H1 (cell line): Measurements from ENCODE around the gene MYH10. TPM values are rescaled to one million over a fixed set of nuclear protein-coding genes. Genes with fewer than 3 reads are reported as not detected.

ENCODE experiments used
- CTCF ChIA-PET: fragments of 300-600 bp; sonication (Branson Sonifier 250); formaldehyde crosslinking; loops from one replicate; lab custom pipeline; 2021; ENCODE audit not compliant: partially characterized antibody; lab: Charles Lee
- POLR2A ChIA-PET: fragments of 300-600 bp; sonication (Branson Sonifier 250); formaldehyde crosslinking; loops from one replicate; lab custom pipeline; 2021; ENCODE audit warnings: inconsistent platforms; ENCODE audit not compliant: partially characterized antibody; lab: Charles Lee
- DNase-seq, 2 experiments: peaks; one replicate each; pipeline versions ENCODE4 v3.0.0 to v3.0.0-alpha.2; 2010 to 2022; ENCODE audit warnings: low spot score in 2 of 2, low read depth in 1 of 2, mixed read lengths in 1 of 2
- FAIRE-seq: peaks from 2 replicates; lab custom pipeline; 2011; peaks lifted over from hg19 to GRCh38; lab: Jason Lieb, UNC
- H2AFZ ChIP-seq: 2 replicates; pipeline ENCODE4 v1.8.1; 2012; ENCODE audit warnings: low read length, inconsistent platforms
- H2AK5ac ChIP-seq: 2 replicates; pipeline ENCODE4 v1.6.1; 2013; ENCODE audit warnings: low read depth, low read length
- H2BK120ac ChIP-seq: replicated peaks from 2 replicates; pipeline ENCODE3; 2013; ENCODE audit warnings: low read depth, low read length, inconsistent platforms
- H2BK12ac ChIP-seq: 2 replicates; pipeline ENCODE4 v1.6.1; 2013; ENCODE audit warnings: low read depth, low read length
- H2BK15ac ChIP-seq: 2 replicates; pipeline ENCODE4 v1.6.1; 2013; ENCODE audit warnings: low read length
- H2BK20ac ChIP-seq: 2 replicates; pipeline ENCODE4 v1.6.1; 2013; ENCODE audit warnings: low read length
- H2BK5ac ChIP-seq: 2 replicates; pipeline ENCODE4 v1.6.1; 2013; ENCODE audit warnings: low read depth, low read length
- H3K14ac ChIP-seq: 2 replicates; pipeline ENCODE4 v1.6.1; 2013; ENCODE audit warnings: inconsistent platforms; ENCODE audit not compliant: insufficient read length
- H3K18ac ChIP-seq: 2 replicates; pipeline ENCODE4 v1.6.1; 2013; ENCODE audit warnings: low read length; ENCODE audit errors: extremely low read depth
- H3K23ac ChIP-seq: 2 replicates; pipeline ENCODE4 v1.6.1; 2013; ENCODE audit warnings: inconsistent platforms; ENCODE audit not compliant: insufficient read length
- H3K23me2 ChIP-seq: 2 replicates; pipeline ENCODE4 v1.6.1; 2013; ENCODE audit warnings: low read depth, low read length
- H3K27ac ChIP-seq: 2 replicates; pipeline ENCODE4 v1.6.1; 2011; ENCODE audit warnings: low read depth, low read length, inconsistent platforms
- H3K27me3 ChIP-seq, 4 experiments: replicated peaks in 1 of 4; 1 replicate in 1 of 4; 2 replicates in 3 of 4; pipeline versions ENCODE4 v1.6.1 to v1.8.1; 2011 to 2013; ENCODE audit warnings: low read length in 3 of 4, mild to moderate bottlenecking in 3 of 4, inconsistent platforms in 2 of 4, mixed read lengths in 2 of 4, moderate library complexity in 1 of 4; ENCODE audit not compliant: control insufficient read depth in 3 of 4, insufficient read depth in 3 of 4; ENCODE audit errors: extremely low read depth in 1 of 4
- H3K36me3 ChIP-seq, 4 experiments: 2 replicates each; pipeline versions ENCODE4 v1.6.1 to v1.8.1; 2011 to 2013; ENCODE audit warnings: mild to moderate bottlenecking in 4 of 4, low read length in 3 of 4, moderate library complexity in 2 of 4, control low read depth in 1 of 4, inconsistent platforms in 1 of 4; ENCODE audit not compliant: insufficient read depth in 4 of 4, control insufficient read depth in 2 of 4
- H3K4ac ChIP-seq: replicated peaks from 2 replicates; pipeline ENCODE3; 2013; ENCODE audit warnings: low read length, low read depth, mixed read lengths, inconsistent platforms; ENCODE audit not compliant: insufficient read length
- H3K4me1 ChIP-seq, 4 experiments: replicated peaks in 1 of 4; 1 replicate in 1 of 4; 2 replicates in 3 of 4; pipeline versions ENCODE4 v1.6.1 to v1.8.1; 2011 to 2013; ENCODE audit warnings: low read length in 3 of 4, inconsistent platforms in 2 of 4, mixed read lengths in 1 of 4; ENCODE audit not compliant: insufficient read depth in 4 of 4, control insufficient read depth in 3 of 4
- H3K4me2 ChIP-seq, 2 experiments: 2 replicates each; pipeline versions ENCODE4 v1.6.1 to v1.8.1; 2011 to 2013; ENCODE audit warnings: low read depth in 2 of 2, low read length in 2 of 2, control low read depth in 1 of 2, inconsistent platforms in 1 of 2, mild to moderate bottlenecking in 1 of 2; ENCODE audit not compliant: insufficient read depth in 1 of 2
- H3K4me3 ChIP-seq, 4 experiments: fragments of 200-600, 300-600 bp in 1 of 4; sonication (generic), shearing (Covaris generic), sonication (Bioruptor Twin) in 1 of 4; 2 replicates each; pipeline versions ENCODE4 v1.5.1 to v1.8.1; 2011 to 2016; ENCODE audit warnings: low read length in 4 of 4, low read depth in 3 of 4, control low read depth in 2 of 4, inconsistent platforms in 2 of 4, mild to moderate bottlenecking in 2 of 4, mixed read lengths in 1 of 4, moderate library complexity in 1 of 4; ENCODE audit not compliant: insufficient read depth in 2 of 4; ENCODE audit errors: extremely low read depth in 1 of 4
- H3K56ac ChIP-seq: replicated peaks from 2 replicates; pipeline ENCODE3; 2013; ENCODE audit warnings: low read depth, mild to moderate bottlenecking, mixed read lengths, low read length, inconsistent platforms; ENCODE audit not compliant: insufficient read length
- H3K79me1 ChIP-seq: 2 replicates; pipeline ENCODE4 v1.6.1; 2013; ENCODE audit warnings: low read depth, low read length, control low read depth
- H3K79me2 ChIP-seq, 2 experiments: 2 replicates each; pipeline versions ENCODE4 v1.6.1 to v1.8.1; 2012 to 2013; ENCODE audit warnings: low read length in 2 of 2, mild to moderate bottlenecking in 2 of 2, inconsistent platforms in 1 of 2; ENCODE audit not compliant: insufficient read depth in 2 of 2, control insufficient read depth in 1 of 2
- H3K9ac ChIP-seq, 4 experiments: replicated peaks in 1 of 4; 1 replicate in 1 of 4; 2 replicates in 3 of 4; pipeline versions ENCODE4 v1.6.1 to v1.8.1; 2011 to 2013; ENCODE audit warnings: low read depth in 3 of 4, low read length in 3 of 4, control low read depth in 2 of 4, mild to moderate bottlenecking in 2 of 4, moderate library complexity in 2 of 4, inconsistent platforms in 1 of 4; ENCODE audit errors: extremely low read depth in 1 of 4
- H3K9me3 ChIP-seq, 2 experiments: 2 replicates each; pipeline versions ENCODE4 v1.6.1 to v1.8.1; 2012 to 2013; ENCODE audit warnings: mild to moderate bottlenecking in 2 of 2, moderate library complexity in 2 of 2, control low read depth in 1 of 2, inconsistent platforms in 1 of 2, low read depth in 1 of 2, low read length in 1 of 2, mixed read lengths in 1 of 2; ENCODE audit not compliant: insufficient read depth in 2 of 2
- H4K20me1 ChIP-seq, 2 experiments: replicated peaks in 1 of 2; 2 replicates each; pipeline versions ENCODE3 to v1.8.1; 2011 to 2013; ENCODE audit warnings: inconsistent platforms in 2 of 2, low read length in 2 of 2, mild to moderate bottlenecking in 1 of 2; ENCODE audit not compliant: insufficient read depth in 2 of 2, control insufficient read depth in 1 of 2
- H4K5ac ChIP-seq: 2 replicates; pipeline ENCODE4 v1.6.1; 2013; ENCODE audit warnings: low read length, low read depth, mixed read lengths, inconsistent platforms; ENCODE audit not compliant: insufficient read length
- H4K8ac ChIP-seq: 2 replicates; pipeline ENCODE4 v1.8.0; 2013; ENCODE audit warnings: mild to moderate bottlenecking, moderate library complexity, low read length, inconsistent platforms; ENCODE audit not compliant: insufficient read depth; ENCODE audit errors: extremely low read depth
- H4K91ac ChIP-seq: replicated peaks from 2 replicates; pipeline ENCODE3; 2013; ENCODE audit warnings: low read length, mixed read lengths, inconsistent platforms; ENCODE audit not compliant: insufficient read length
- ATF3 ChIP-seq: IDR thresholded peaks from 2 replicates; pipeline ENCODE4 v1.6.1; 2011; ENCODE audit warnings: low read depth, mild to moderate bottlenecking, low read length; ENCODE audit not compliant: insufficient read depth
- CHD1 ChIP-seq: IDR thresholded peaks from 2 replicates; pipeline ENCODE4 v1.6.1; 2012; ENCODE audit warnings: low read depth, low read length, improper control_type of control experiment
- CREB1 ChIP-seq: IDR thresholded peaks from 2 replicates; pipeline ENCODE4 v1.6.1; 2012; ENCODE audit warnings: inconsistent platforms
- EP300 ChIP-seq, 2 experiments: IDR thresholded peaks; 1 replicate in 1 of 2; 2 replicates in 1 of 2; pipeline ENCODE4 v1.6.1; 2011 to 2012; ENCODE audit warnings: low read depth in 2 of 2, low read length in 2 of 2, mild to moderate bottlenecking in 2 of 2, borderline replicate concordance in 1 of 2, inconsistent platforms in 1 of 2, moderate library complexity in 1 of 2
- GTF2F1 ChIP-seq: IDR thresholded peaks from 2 replicates; pipeline ENCODE4 v1.6.1; 2012; ENCODE audit warnings: low read depth, low read length, improper control_type of control experiment, borderline replicate concordance
- NANOG ChIP-seq: IDR thresholded peaks from 2 replicates; pipeline ENCODE4 v1.6.1; 2011; ENCODE audit warnings: low read length, low read depth, mild to moderate bottlenecking, inconsistent platforms; ENCODE audit not compliant: insufficient read depth, poor library complexity, severe bottlenecking
- RBBP5 ChIP-seq: IDR thresholded peaks from 2 replicates; pipeline ENCODE4 v1.7.1; 2012; ENCODE audit warnings: low read depth, mild to moderate bottlenecking, inconsistent platforms, low read length, moderate library complexity, borderline replicate concordance
- SIN3A ChIP-seq, 2 experiments: IDR thresholded peaks in 1 of 2; conservative IDR thresholded peaks in 1 of 2; 2 replicates each; pipeline ENCODE4 v1.6.1; 2011 to 2012; ENCODE audit warnings: low read length in 2 of 2, improper control_type of control experiment in 1 of 2, low read depth in 1 of 2, mild to moderate bottlenecking in 1 of 2
- TEAD4 ChIP-seq: IDR thresholded peaks from 2 replicates; pipeline ENCODE4 v1.6.1; 2012; ENCODE audit warnings: low read depth, low read length, inconsistent platforms, mixed read lengths
- WGBS, 2 experiments: shearing (Covaris generic) in 1 of 2; methylation state at CpG; one replicate each; pipeline versions ENCODE4 v1.1.6 to v1.1.7; 2013 to 2015; ENCODE audit warnings: low lambda C conversion rate in 2 of 2, mixed read lengths in 2 of 2, inconsistent platforms in 1 of 2, low coverage in 1 of 2, missing lambda C conversion rate in 1 of 2; ENCODE audit not compliant: insufficient replicate concordance in 2 of 2, insufficient coverage in 1 of 2, insufficient read length in 1 of 2; ENCODE audit errors: extremely low coverage in 1 of 2, missing lambda C conversion rate in 1 of 2; 5-methylcytosine and 5-hydroxymethylcytosine counted together
- polyA plus RNA-seq, 7 experiments: library from polyadenylated mRNA; depleted of rRNA in 3 of 7; stranded (reverse) in 5 of 7; unstranded in 2 of 7; fragments of >200 nt in 5 of 7; fragments of 200-250 nt in 2 of 7; gene quantifications; 1 replicate in 5 of 7; 2 replicates in 1 of 7; 4 replicates in 1 of 7; pipeline versions ENCODE4 v1.2.1 to v1.2.3, GENCODE V29; 2011 to 2013; ENCODE audit warnings: missing spikeins in 2 of 7, mixed read lengths in 2 of 7
- total RNA-seq: library from RNA; stranded (reverse); fragmentation: NEBNext Ultra II Directional; extraction: Animal tissue kit (Norgen Biotek cat#: 25700); gene quantifications from 2 replicates; pipeline ENCODE4 v1.2.1, GENCODE V29; 2021
- TF ChIP-seq, protein P1 (sequence below), 3 experiments: IDR thresholded peaks; 1 replicate in 2 of 3; 2 replicates in 1 of 3; pipeline versions ENCODE4 v1.5.1 to v1.6.1; 2011; ENCODE audit warnings: low read length in 3 of 3, mild to moderate bottlenecking in 3 of 3, inconsistent platforms in 2 of 3, low read depth in 1 of 3, moderate library complexity in 1 of 3; ENCODE audit not compliant: insufficient read depth in 1 of 3; ENCODE audit errors: control extremely low read depth in 1 of 3

MYH10 gene
- total and polyA plus RNA-seq, 2 of the 8 experiments (the other 6 are each of a cell fraction or from before 2014, with no cell fraction given) = 64.1 to 289 TPM

- no peak overlapping the region for H3K4me2 ChIP-seq
- H2BK5ac ChIP-seq = no peak overlapping the region
- H3K56ac ChIP-seq = no peak overlapping the region
- H3K23me2 ChIP-seq = no peaks in the 10 kb centered on the region; the same call in 1 of the 2 replicates
- peaks cover 2% of the 10 kb centered on the region; the same call in 1 of the 2 replicates for H3K79me1 ChIP-seq
- no peak overlapping the region for H2BK120ac ChIP-seq
- H3K4me1 ChIP-seq = no peaks in the 10 kb centered on the region
- no peak overlapping the region for H4K8ac ChIP-seq
- no peak overlapping the region for H3K18ac ChIP-seq
- no peak for FAIRE-seq
- CTCF ChIA-PET = interaction anchor here (0.5 to 1.2 kb wide), 2 partner anchors 173 to 440 kb away, joined by 3 read pairs; no protein-coding TSS in a partner anchor
- no peaks in the 10 kb centered on the region for H3K9me3 ChIP-seq
- peaks cover 0 to 3% of the 10 kb centered on the region in 2 experiments for H4K20me1 ChIP-seq
- no peaks in the 10 kb centered on the region for H3K79me2 ChIP-seq
- H2AK5ac ChIP-seq = no peak overlapping the region
- POLR2A ChIA-PET = interaction anchor here (0.6 to 1.6 kb wide), 2 partner anchors 9 to 918 kb away, joined by 3 read pairs; no protein-coding TSS in a partner anchor
- no peak overlapping the region for H4K91ac ChIP-seq
- no peak overlapping the region for H3K14ac ChIP-seq
- no peak overlapping the region for H2AFZ ChIP-seq
- H2BK15ac ChIP-seq = no peak overlapping the region
- H3K36me3 ChIP-seq = peaks cover 31 to 86% (median 70%) of the 10 kb centered on the region in 4 experiments
- 98% methylated on average over 10 of the region's 10 CpGs; no CpG with 5 or more reads in 1 of the 2 experiments for WGBS, 2 experiments
- H2BK12ac ChIP-seq = no peak overlapping the region
- no peak overlapping the region for H3K27ac ChIP-seq
- no peak overlapping the region for H2BK20ac ChIP-seq
- no peak overlapping the region for H3K23ac ChIP-seq
- no peak overlapping the region for H3K4ac ChIP-seq
- no peak overlapping the region for H3K9ac ChIP-seq
- no peak overlapping the region for H4K5ac ChIP-seq
- H3K27me3 ChIP-seq = no peaks in the 10 kb centered on the region
- H3K4me3 ChIP-seq = no peak overlapping the region
- DNase-seq = no peak
- no peak for TF ChIP-seq ATF3
- no peak for TF ChIP-seq CREB1
- no peak for TF ChIP-seq RBBP5
- TF ChIP-seq NANOG = no peak
- no peak for TF ChIP-seq EP300 (IDR thresholded peaks at IDR 0.05; ENCODE audit: borderline replicate concordance in 1 of 2, low read depth in 2 of 2, low read length in 2 of 2)
- TF ChIP-seq CHD1 = no peak
- TF ChIP-seq SIN3A (conservative IDR thresholded peaks at IDR 0.05 in 1 of 2, IDR thresholded peaks at IDR 0.05 in 1 of 2; ENCODE audit: low read depth in 1 of 2, low read length in 2 of 2) = no peak
- no peak for TF ChIP-seq GTF2F1
- TF ChIP-seq, protein P1, sequence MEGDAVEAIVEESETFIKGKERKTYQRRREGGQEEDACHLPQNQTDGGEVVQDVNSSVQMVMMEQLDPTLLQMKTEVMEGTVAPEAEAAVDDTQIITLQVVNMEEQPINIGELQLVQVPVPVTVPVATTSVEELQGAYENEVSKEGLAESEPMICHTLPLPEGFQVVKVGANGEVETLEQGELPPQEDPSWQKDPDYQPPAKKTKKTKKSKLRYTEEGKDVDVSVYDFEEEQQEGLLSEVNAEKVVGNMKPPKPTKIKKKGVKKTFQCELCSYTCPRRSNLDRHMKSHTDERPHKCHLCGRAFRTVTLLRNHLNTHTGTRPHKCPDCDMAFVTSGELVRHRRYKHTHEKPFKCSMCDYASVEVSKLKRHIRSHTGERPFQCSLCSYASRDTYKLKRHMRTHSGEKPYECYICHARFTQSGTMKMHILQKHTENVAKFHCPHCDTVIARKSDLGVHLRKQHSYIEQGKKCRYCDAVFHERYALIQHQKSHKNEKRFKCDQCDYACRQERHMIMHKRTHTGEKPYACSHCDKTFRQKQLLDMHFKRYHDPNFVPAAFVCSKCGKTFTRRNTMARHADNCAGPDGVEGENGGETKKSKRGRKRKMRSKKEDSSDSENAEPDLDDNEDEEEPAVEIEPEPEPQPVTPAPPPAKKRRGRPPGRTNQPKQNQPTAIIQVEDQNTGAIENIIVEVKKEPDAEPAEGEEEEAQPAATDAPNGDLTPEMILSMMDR (IDR thresholded peaks at IDR 0.05; ENCODE audit: control extremely low read depth in 1 of 3, insufficient read depth in 1 of 3, low read depth in 1 of 3, low read length in 3 of 3) = no peak
- no peak for TF ChIP-seq TEAD4
These were observed 109.5 kb downstream of the MYH10 start for GRCh38 chr17:8520981-8521380.
